Stimulated activated CD4-positive, alpha-beta T cell treated with anti-CD3 and anti-CD28 coated beads, Interleukin-15, amount 100 ng/mL, for 1 hour (primary cell): ENCODE data around the gene TESK2.
A peak's percentile ranks its signal among the peaks of the same experiment; 100 is the strongest.
"Not testable (repeated sequence)": the region's sequence is repeated elsewhere in the genome, so short reads cannot be mapped to it uniquely, and the experiment has no call there.

ENCODE experiments used
- DNase-seq, 2 donors: peaks; one replicate each; pipeline ENCODE4 v3.0.0-alpha.2; 2020; ENCODE audit warnings: low read depth in 1 of 2, low spot score in 1 of 2

The TESK2 gene

GRCh38 chr1:45490626-45491486 is at the start of gene TESK2:
TSS of gene TESK2 (minus strand) at chr1:45491163. CDS start at chr1:45457785, 33,378 bp downstream.
- peak; percentile 91 to 96 for DNase-seq

- no peak for DNase-seq
These were observed 45.9 kb upstream of the TESK2 start for GRCh38 chr1:45536886-45537285.

GRCh38 chr1:45535988-45536766 is 45.2 kb upstream of the TESK2 start:
- no peak for DNase-seq

- no peak for DNase-seq
These were observed 40.9 kb upstream of the TESK2 start for GRCh38 chr1:45531873-45532272.

GRCh38 chr1:45530632-45531135 is 39.7 kb upstream of the TESK2 start:
- DNase-seq, result no peak

- DNase-seq, result no peak
These were observed 35.2 kb upstream of the TESK2 start for GRCh38 chr1:45526135-45526644.

GRCh38 chr1:45523975-45524374 is 33.0 kb upstream of the TESK2 start:
- not testable (repeated sequence) for DNase-seq

- DNase-seq, result not testable (repeated sequence)
These were observed 32.6 kb upstream of the TESK2 start for GRCh38 chr1:45523516-45523915.

- DNase-seq, result no peak
These were observed 31.6 kb upstream of the TESK2 start for GRCh38 chr1:45522324-45523104.

- DNase-seq, result peak; percentile 94 to 98
These were observed 30.7 kb upstream of the TESK2 start, which contains the start of gene PRDX1 for GRCh38 chr1:45521413-45522323. TSS of gene PRDX1 (minus strand) at chr1:45521884. CDS start at chr1:45519043, 2,841 bp downstream.

GRCh38 chr1:45519774-45520173 is 28.8 kb upstream of the TESK2 start:
- not testable (repeated sequence) for DNase-seq

- DNase-seq, result no peak
These were observed 27.9 kb upstream of the TESK2 start for GRCh38 chr1:45518910-45519309.

GRCh38 chr1:45518366-45518765 is 27.4 kb upstream of the TESK2 start:
- DNase-seq, result not testable (repeated sequence)

GRCh38 chr1:45516465-45516864 is 25.5 kb upstream of the TESK2 start:
- DNase-seq, result no peak

GRCh38 chr1:45516036-45516435 is 25.1 kb upstream of the TESK2 start:
- DNase-seq, result no peak

- not testable (repeated sequence) for DNase-seq
These were observed 22.7 kb upstream of the TESK2 start for GRCh38 chr1:45513532-45514260.

- peak in 1 of 2 donors; percentile 16 for DNase-seq
These were observed 21.7 kb upstream of the TESK2 start for GRCh38 chr1:45512641-45513054.

- no peak for DNase-seq
These were observed 20.1 kb upstream of the TESK2 start for GRCh38 chr1:45510972-45511527.
